EH (cell line): ENCODE results near the gene NDUFAF5.
"Not testable (repeated sequence)": the region's sequence is repeated elsewhere in the genome, so short reads cannot be mapped to it uniquely, and the experiment has no call there.

ENCODE experiments used
- DNase-seq: peaks from one replicate; pipeline ENCODE4 v3.0.0-alpha.2; 2015; ENCODE audit warnings: low read depth

NDUFAF5 gene, protein sequence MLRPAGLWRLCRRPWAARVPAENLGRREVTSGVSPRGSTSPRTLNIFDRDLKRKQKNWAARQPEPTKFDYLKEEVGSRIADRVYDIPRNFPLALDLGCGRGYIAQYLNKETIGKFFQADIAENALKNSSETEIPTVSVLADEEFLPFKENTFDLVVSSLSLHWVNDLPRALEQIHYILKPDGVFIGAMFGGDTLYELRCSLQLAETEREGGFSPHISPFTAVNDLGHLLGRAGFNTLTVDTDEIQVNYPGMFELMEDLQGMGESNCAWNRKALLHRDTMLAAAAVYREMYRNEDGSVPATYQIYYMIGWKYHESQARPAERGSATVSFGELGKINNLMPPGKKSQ

DNA sequence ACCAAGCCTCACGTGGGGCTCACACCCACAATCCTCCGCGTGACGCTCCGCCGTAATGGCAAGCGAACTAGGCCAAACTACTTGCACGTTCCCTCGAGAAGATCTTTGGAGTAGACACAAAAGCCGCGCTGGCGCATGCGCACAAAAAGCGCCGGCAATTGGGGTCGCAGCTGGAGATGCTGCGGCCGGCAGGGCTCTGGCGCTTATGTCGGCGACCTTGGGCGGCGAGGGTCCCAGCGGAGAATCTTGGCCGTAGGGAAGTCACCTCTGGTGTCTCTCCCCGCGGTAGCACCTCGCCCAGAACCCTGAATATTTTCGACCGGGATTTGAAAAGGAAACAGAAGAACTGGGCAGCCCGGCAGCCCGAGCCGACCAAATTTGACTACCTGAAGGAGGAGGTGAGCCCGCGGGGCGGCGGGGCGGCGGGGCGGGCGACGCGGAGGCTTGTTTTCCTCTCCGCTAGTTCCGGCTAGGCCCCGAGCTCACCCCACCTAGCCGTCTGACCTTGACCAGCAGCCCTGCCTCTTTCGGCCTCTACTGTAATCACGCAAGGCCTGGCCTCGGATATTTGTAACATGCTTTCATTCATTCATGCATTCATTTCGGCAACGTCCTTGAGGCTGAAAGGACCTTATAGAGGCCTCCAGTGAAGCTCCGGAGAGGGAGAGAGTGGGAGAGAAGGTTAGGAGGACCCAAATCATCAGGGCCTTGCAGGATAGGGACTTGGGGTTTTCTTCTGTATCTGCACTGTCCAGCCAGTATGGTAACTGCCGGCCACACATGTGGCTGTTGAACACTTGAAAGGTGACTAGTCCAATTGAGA lies at the start of gene NDUFAF5, which contains the start of gene ESF1:
TSS of gene NDUFAF5 (plus strand) at position 136 of the 823 bp plus-strand sequence. CDS start at position 177, 41 bp downstream.
TSS of gene ESF1 (minus strand) at position 27 of the 823 bp plus-strand sequence. CDS start 1,779 bp downstream, outside the sequence.
- peak; percentile 96 for DNase-seq

DNA sequence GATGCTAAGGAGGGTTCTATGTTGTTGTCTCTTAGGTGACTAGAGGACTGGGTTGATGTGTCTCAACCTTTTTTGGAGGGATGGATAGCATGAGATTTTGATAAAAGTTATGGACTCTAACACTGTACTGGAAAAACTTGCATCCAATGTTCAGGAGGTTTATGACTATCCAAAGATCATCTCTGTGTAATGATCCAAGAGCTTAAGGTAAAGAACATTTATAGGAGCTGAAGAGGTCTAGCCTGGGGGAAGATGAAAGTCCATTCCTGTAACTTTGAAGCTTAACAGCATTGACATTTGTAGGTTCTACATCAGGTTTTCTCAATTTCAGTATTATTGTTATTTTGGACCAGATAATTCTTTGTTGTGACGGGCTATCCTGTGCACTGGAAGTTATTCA lies 49.0 kb upstream of the NDUFAF5 start:
- no peak for DNase-seq

DNA sequence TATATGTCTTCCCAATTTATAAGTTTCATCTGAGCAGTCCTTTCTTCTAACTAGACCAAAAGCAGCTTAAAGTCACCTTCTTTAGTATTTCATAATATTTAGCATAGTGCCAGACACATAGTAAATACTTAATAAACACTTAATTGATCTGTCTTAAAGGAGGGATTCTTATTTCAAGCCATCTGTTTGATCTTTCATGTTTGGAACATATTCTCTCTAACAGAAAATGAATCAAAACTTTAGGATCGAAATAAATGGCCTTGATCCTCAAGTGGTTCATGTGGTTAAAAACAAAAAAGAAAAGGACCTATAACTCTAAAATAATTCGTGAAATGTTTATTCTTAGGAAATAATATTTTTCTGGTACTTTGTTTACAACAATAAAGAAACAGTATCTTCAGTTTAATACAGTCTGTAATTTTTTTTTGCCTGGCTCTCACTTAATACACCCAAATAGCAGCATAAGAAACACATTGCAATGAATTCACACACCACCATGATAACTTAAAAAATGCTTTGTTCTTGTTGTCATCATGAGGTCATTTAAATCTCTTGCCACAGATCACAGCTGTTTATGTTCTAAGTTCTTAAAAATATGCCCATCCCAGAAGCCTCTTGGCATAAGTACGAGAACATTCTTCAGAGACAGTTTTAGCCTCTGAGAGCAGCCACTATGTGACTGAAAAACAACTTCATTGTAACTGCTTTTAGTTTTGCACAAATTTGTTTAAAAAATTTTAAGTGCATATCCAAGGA lies 48.2 kb upstream of the NDUFAF5 start:
- DNase-seq = peak; percentile 71

DNA sequence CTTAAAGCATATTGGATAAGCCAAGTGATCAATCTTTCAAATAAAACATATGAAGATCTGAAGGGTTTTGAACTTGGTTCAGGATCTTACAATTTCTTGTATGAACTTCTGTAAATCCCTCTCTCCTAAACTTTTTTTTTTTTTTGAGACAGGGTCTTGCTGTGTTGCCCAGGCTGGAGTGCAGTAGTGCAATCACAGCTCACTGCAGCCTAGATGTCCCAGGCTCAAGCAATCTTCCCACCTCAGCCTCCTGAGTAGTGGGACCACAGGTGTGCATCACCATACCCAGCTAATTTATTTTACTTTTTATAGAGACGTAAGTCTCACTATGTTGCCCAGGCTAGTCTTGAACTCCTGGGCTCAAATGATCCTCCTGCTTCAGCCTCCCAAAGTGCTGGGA lies 46.6 kb upstream of the NDUFAF5 start:
- not testable (repeated sequence) for DNase-seq

DNA sequence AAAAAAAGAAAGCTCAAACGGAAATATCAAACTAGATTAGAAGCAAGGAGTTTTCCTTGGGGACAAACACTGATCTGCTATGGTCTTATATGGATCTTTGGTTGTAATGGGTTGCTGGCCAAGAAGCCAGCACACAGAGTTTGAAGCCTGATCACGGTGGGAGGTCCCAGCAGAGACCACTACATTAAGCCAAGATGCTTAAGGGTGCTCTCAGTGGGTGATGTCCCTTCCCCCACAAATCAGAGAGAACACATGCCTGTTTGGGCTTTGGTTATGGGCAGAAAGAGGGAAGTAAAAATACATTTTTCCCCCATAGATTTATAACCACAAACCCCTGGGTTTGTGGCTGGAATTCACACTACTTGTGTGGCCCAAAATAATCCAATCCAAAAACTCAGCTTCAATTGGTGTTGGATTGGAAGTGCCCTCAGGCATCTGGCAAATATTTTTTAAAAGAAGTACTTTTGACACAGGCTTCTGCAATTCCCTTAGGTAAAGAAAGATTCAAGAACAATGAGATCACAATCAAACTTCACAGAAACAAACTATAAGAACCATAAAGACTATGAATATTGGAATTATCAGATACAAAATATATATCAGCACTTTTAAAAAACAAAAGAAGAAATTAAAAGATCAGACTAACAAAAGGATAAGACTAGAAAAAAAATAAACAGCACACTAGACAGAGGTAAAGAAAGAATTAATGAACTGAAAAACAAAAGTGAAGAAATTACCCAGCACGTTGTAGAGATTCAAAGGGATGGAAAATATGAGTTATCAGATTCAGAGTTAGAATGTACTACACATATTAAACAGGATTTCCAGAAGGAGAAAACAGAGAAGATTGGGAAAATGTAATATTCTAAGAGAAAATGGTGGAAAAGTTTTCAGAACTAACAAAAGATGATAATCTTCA lies 44.8 kb upstream of the NDUFAF5 start:
- peak; percentile 33 for DNase-seq

DNA sequence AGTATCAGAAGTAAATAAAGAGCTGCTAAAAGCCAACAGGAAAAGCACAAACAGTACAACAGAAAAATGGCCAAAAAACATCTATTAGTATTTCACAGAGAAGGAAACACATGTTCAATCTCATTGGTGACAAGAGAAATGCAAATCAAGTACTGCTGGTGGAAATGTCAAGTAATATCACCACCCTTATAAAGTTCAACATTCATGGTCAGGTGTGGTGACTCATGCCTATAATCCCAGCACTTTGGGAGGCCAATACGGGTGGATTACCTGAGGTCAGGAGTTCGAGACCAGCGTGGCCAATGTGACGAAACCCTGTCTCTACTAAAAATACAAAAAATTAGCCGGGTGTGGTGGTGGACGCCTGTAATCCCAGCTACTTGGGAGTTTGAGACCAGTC lies 42.9 kb upstream of the NDUFAF5 start:
- DNase-seq = no peak

DNA sequence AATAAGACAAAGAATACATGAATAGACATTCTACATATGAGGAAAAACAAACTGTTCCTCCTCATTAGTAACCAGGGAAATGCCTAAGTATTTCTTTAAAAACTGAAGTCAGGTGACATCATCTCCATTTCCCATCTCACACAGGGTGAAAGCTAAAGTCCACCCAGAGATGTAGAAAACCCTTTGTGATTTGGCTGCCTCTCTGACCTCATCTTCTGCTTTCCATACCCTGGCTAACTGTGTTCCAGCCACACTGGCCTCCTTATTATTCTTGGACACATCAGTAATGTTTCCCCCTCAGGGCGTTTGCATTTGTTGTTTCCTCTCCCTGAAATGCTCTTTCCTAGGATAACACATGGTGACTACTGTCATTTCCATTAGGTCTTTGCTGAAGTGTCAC lies 40.5 kb upstream of the NDUFAF5 start:
- peak; percentile 43 for DNase-seq

DNA sequence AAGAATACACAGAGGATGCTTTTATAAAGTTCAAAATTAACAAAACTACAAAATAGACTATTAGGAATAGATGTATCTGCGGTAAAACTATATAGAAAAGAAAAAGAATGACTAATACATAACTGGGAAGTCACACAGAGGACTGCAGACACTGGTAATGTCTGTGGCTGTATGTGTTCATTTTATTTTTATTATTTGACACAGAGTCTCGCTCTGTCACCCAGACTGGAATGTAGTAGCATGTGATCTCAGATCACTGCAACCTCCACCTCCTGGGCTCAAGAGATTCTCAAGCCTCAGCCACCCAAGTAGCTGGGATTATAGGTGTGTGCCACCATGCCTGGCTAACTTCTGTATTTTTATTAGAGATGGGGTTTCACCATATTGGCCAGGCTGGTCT lies 39.0 kb upstream of the NDUFAF5 start:
- peak; percentile 22 for DNase-seq

DNA sequence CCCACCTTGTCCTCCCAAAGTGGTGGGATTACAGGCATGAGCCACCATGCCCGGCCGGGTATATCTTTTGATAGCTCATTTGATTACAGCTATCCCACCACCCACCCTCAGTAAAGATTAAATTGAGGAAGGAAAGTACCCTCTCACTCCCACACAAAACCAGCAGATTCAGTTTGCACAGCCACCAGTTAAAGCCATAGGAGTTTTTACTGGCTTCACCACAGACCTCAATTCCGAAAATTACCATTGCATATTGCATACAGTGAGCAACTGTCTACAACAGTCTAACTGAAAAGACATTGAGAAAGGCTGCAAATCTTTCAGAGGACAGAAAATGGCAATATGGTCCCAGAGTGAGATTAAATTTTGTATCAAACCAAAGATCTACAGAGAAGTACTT lies 35.0 kb upstream of the NDUFAF5 start:
- DNase-seq = no peak

DNA sequence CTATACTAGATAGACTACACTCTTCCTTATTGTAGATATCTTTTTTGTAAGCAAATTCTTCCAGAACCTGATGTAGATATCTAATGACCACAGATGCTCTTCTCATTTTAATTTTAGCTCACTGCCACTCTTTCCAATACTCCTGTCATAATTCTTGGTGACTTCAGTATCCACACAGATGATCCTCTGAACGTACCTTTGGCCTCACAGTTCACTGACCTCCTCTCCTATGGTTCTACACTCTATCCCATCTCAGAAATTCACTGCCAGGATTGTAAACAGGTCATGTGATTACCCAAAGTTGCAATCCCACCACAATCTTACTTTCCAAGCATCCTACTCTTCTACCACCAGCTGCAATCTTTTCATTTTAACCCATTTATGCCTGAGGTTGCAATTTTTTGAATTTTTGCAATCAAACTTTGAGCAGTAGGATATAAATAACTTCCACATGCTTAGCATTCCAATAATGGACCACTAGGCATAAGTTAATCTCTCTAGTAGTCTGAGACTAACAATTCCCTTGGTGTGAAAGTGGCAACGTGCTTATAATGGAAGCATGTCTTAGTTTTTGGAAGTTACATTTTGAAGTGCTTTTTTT lies 31.3 kb upstream of the NDUFAF5 start:
- DNase-seq = no peak

DNA sequence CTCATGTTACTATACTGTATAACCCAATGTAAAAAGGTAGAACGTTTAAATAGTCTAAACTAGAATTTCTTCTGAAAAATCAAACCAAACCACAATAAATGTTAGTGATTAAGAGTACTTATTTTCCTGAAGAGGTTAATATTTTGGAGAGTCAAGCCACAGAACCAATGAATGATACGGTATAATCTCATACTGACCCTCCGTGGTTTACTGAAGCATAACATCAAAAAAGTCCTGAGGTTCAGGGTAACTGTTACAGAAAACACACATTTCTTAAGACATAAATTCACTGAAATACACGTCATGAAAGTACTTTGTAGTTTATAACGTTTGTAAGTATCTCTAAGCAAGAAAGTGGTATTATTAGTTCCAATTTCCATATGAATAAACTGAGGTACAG lies 29.0 kb upstream of the NDUFAF5 start:
- no peak for DNase-seq

DNA sequence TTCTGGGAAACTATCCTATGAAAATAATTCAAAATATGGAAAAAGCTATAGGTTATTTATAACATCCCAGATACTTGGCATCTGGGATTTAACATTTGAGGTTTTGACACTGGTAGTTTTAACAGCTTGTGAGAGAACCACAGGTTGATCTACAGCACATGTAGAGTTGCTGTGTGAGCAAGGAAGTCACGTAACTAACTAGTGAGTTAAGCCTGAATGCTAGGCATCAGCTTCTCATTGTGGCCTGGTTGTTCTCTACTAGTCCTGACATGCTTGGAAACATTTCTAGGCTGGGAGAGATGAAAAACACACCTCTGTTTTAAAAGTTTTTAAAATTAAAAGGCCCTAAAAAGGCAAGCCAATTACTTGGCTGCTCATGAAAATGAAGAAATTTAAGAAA lies 28.3 kb upstream of the NDUFAF5 start:
- no peak for DNase-seq

DNA sequence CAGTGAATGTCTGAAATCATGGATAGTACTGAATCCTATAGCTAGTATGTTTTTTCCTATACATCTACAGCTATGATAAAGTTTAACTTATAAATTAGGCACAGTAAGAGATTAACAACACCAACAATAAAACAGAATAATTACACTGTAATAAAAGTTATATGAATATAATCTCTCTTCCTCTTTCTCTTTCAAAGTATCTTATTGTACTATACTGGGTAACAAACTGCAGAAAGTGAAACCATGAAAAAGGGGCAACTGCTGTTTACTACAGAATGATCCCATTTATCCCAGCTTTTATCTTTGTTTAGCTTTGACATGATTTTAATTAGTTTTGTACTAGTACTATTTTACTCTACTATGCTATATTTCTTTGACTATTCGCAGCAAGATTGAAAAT lies 25.9 kb upstream of the NDUFAF5 start:
- DNase-seq = no peak

DNA sequence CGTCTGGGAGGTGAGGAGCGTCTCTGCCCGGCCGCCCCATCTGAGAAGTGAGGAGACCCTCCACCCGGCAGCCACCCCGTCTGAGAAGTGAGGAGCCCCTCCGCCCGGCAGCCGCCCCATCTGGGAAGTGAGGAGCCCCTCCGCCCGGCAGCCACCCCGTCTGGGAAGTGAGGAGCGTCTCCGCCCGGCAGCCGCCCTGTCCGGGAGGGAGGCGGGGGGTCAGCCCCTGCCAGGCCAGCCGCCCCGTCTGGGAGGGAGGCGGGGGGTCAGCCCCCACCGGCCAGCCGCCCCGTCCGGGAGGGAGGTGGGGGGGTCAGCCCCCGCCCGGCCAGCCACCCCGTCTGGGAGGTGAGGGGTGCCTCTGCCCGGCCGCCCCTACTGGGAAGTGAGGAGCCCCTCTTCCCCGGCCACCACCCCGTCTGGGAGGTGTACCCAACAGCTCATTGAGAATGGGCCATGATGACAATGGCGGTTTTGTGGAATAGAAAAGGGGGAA lies 24.3 kb upstream of the NDUFAF5 start:
- DNase-seq = not testable (repeated sequence)

DNA sequence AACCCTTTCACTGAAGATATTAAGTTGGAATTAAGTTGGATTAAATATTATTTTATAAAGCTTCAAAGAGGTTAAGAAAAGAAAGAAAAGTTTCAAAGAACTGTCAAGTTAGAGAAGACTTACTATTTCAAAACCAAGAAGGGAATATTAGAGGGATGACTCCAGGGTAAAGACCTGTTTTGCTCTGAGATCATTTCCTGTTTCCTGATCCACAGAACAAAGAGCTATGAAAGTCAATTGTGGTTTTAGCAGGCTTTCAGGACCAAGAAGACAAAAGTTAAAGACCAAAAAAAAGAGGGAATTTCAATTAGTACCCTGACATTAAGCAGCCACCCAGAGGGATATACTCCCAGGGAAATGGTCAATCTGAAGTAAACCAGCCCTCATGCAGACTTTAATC lies 19.5 kb upstream of the NDUFAF5 start:
- no peak for DNase-seq

DNA sequence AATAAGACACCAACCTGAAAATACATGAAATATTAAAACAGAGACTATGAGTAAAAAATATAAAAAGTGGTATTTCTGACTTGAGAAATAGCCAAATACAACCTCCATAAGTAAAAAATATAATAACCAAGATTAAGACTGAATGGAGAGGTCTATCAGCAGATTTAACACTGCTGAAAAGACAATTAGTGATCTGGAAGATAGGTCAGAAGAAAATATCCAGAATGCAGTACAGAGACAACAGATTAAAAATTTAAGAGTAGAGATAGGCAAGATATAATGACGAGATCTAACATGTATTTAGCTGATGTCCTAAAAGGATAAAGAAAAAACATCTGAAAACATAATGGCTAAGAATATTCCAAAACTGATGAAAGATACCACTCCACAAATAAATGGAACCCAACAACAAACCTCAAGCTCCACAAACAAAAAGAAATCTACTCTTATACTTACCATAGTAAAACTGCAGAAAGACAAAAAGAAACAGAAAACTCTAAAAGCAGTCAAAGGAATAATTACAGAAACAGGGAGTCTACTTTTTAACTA lies 18.9 kb upstream of the NDUFAF5 start:
- no peak for DNase-seq

DNA sequence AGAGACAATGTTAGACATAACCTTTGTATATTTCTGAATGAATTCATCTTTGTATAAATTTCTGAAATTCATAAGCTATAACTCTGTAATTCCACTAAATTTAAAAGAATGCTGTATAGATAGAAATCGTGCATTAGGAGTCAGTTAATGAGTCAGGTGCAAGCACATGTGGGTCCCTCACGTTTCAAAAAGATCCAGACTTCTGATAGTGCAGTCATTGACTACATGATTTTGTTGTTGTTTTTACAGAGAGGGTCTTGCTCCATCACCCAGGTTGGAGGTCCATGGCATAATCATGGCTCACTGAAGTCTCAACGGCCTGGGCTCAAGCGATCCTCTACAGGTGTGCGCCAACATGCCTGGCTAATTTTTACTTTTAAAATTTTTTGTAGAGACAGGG lies 14.7 kb upstream of the NDUFAF5 start:
- DNase-seq = no peak

DNA sequence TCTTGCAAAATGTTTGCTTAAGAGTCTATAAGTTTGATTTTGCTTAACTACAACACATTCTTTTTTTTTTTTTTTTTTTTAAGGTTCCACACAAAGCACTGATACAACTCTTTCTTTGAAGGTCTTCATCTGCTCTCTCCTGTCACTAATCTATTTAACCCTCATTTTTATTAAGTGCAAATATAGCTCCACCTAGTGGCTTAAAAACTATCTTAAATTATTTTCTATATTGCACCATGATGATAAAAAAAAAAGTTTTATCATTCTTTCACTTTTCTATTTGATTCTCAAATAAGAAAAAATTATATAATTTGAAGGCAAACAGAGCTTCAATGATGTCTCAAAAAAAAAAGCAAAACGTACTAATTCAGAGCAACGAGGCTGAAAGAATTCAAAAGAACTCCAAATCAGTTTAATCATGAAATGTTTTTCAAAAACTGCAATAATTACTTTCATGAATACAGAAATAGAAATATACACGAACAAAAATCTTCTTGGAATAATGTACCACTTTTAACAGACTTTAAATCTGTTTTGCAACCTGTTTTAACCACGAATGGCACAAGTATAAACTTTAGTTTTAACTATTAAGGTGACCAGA lies 12.9 kb upstream of the NDUFAF5 start:
- DNase-seq = peak; percentile 34

DNA sequence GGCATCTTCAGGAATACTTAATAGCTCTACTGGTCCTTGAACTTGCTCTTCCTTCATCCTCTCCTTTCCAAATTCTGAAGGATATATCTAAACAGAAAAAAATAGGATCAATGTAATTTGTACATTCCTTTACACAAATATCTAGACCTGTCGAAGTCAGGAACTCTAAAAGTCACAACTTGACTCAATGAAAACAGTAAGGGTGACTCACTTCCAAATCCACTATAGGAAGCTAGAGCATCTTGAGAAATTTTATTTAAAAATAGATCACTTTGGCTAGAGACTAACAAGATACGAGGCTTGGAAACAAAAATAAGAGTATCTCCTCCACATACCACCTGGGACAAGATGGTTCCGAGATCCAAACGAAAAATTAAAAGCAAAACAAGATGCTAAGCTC lies 12.3 kb upstream of the NDUFAF5 start:
- DNase-seq = no peak

DNA sequence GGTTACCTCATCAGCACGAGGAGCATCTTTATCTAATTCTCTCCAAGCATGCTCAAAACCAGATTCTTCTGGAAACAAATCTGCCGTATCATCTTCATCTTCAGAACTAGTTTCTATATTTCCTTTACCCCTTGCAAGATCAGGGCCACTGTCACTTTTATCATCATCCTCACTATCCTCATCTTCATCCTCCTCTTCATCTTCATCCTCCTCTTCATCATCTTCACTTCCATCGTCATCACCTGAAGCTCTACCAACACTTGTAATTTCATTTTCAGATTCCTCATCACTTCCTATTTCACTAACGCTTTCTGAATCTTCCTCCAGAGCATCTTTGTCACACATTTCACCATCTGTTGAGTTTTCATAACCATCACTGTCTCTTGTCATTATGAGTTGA lies 9.0 kb upstream of the NDUFAF5 start:
- DNase-seq = no peak
